COLO829 (cell line): ENCODE measurements around the gene ADK.
"Not testable (repeated sequence)": the region's sequence is repeated elsewhere in the genome, so short reads cannot be mapped to it uniquely, and the experiment has no call there.

Experiments
- DNase-seq: peaks from one replicate; pipeline ENCODE4 v3.0.0; 2012; ENCODE audit warnings: low spot score

Gene ADK

DNA sequence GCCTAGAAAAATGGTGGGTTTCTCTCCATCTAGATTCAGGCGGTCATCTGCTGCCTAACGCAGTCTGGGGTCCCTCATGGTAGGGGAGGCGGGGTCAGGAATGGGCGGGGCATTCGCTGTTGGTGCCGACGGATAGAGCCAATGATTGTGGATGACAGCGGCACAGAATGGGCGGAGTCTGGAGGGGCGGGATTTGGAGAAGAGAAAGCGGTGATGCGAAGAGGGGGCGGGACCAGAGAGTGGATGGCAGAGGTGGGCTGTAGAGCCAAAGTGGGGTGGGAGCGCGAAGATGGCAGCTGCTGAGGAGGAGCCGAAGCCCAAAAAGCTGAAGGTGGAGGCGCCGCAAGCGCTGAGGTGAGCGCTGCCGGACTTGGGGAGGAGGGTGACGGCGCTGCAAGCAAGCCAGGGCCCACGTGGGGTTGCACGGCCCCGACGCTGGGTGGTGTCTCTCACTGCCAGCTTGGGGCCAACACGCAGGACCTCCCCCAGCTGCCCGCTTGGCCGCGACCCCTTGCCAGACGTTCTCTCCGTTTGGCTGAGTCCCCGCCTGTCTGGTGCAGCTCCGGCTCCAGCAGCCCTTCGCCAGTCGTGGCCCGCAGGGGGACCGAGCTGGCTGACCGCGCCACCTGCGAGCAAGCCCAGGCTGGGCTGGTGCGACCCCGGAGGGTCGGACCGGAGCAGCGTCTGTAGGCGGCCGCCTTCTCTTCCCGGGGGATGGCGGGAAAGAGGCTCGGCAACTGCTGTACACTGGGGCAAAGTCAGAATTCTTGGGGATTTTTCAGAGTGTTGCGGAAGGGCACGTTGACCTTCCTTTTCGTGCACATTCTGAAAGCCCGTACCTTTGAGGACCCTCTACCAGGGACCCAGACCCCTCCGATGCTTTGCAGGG is at the start of gene ADK:
TSS of gene ADK (plus strand) at position 232 of the 889 bp plus-strand sequence. CDS start at position 290, 58 bp downstream.
- peak; percentile 98 for DNase-seq

DNA sequence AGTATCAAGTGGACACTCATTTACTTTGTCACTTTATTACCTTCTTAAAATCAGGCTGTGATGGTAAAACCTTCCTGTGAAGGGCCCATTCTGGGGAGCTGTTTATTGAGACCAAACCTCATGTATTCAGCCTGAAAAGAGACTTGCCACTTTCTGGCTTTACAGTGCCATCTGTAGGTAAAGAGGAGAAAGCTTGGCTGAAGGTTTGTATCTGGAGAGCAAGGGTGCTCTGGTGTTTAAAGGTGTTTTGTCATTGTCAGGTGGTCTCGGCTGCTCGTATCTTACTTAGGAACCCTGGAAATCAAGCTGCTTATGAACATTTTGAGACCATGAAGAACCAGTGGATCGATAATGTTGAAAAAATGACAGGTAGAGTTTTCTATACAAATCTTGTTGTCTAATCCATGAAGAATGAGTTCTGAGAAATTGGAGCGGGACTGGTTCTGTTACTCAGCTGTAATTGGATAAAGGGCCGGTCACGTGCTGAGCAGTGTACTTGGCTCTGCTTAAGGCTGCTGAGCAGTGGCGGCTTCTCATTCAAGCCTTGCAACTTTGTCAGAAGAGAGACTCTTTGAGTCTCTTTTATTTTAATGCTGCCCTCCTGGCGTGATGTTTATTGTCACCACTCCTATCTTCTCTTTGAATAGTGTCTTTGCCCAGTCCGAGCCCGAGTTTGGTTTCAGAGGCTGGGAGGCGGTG is 47.3 kb upstream of the ADK start:
- peak; percentile 27 for DNase-seq

- no peak for DNase-seq
Observed at GRCh38 chr10:74104480-74104879, 46.5 kb upstream of the ADK start.

DNA sequence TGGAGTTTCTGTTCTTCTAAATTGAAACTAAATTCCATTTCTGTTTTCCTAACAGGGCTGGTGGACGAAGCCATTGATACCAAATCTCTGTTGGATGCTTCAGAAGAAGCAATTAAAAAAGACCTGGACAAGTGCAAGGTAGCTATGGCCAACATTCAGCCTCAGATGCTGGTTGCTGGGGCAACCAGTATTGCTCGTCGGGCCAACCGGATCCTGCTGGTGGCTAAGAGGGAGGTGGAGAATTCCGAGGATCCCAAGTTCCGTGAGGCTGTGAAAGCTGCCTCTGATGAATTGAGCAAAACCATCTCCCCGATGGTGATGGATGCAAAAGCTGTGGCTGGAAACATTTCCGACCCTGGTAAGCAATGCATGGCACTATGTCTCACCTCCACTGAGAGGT is 46.0 kb upstream of the ADK start:
- DNase-seq: no peak

DNA sequence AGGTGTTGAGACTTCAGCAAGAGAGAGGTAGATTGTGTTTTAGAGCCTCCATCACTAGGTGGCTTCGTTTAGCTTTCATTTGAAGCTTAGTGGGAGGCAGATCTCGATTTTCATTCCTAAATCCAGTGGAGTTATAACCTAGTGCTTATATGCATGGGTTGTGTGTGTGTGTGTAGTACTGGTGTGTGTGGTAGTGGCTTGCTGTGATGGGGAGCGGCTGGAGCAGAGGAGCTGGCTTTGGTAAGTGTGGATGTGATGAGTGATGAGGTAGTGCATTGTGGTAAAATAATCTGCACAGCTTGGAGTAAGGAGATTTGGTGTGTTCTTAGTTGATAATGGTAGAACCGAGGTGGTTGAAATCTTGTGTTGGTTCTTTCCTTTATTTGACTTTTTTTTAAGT is 43.6 kb upstream of the ADK start:
- DNase-seq: no peak

DNA sequence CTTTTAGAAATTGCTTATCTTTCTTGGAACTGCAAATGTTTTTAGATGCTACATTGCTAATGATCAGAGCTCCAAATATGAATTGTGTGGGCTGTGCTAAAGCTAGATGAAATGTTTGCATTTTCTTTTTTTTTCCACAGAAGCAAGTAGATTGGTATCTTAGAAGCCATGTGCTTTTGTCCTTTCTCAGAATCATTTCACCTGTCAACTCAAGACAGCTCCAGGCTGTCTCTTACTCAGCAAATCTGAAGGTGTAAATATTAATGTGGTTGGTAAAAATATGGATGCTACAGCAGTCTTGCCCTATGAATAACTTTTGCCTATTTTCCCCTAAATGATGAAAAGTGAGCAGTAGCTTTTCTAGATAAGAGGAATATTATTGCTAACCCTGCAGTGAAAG is 41.6 kb upstream of the ADK start:
- DNase-seq: no peak

DNA sequence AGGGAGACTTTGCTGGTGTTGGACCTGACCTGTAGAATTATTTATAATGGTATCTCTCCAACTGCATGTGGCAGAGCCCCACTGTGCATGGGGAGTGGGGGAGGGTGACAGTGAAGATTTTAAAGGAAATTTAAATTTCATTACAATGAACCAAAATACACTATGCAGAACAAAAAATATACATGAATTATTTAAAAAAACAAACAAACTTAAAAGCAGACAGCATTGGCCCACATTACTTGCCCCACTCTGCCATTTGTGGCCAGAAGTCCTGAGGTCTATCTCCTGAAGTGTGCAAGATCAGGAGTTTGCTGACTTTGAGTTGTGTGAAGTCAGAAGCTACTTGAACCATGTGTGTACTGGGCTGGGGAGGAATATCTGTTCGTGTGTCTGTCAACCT is 40.9 kb upstream of the ADK start:
- no peak for DNase-seq

DNA sequence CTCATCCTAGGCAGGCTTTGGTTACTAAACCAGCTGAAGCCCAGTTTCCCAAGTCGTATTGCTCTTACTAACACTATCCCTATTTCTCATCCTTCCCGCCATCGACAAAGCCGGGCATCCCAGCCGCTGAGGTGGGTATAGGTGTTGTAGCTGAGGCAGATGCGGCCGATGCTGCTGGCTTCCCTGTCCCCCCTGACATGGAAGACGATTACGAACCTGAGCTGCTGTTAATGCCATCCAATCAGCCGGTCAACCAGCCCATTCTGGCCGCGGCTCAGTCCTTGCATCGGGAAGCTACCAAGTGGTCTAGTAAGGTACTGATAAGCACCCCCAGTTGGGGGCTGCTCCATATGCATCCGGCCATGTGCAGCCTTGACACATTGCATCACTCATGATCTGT is 39.2 kb upstream of the ADK start:
- DNase-seq: no peak

GRCh38 chr10:74113546-74113945 is 37.5 kb upstream of the ADK start:
- no peak for DNase-seq

- no peak for DNase-seq
Observed at GRCh38 chr10:74114041-74114448, 37.0 kb upstream of the ADK start.

DNA sequence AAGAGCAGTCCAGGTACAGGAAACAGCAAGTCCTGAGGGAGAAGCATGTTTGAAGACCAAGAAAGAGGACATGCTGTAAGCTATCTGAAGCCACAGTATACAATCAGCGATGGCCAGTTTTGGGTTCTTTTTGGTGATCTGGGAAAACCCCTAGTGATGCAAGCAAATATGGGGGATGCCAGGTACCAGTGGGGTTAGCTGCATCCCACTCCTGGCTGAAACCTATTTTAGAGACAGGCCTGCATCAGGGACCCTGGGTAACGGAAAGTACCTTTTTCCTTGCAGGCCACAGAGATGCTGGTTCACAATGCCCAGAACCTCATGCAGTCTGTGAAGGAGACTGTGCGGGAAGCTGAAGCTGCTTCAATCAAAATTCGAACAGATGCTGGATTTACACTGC is 33.3 kb upstream of the ADK start:
- no peak for DNase-seq

- DNase-seq: no peak
Observed at GRCh38 chr10:74118804-74119203, 32.2 kb upstream of the ADK start.

DNA sequence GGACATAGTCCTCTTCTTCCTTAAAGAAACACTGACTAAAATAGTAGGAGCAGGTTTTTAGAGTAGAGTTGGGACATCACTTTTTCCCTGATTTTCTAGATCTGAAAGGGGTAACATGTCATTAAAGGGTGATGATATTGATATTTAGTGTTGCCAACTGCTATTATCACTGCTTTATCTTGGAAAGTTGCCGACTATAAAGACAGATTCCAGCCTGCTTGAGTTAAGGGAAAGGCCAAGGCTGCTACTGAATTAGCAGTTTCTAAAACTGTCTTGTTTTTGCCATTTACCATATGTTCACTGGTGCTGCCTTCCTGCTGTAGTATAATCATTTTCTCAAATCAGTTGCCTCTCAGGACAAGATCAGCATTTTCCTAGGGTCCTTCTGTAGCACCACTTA is 30.1 kb upstream of the ADK start:
- DNase-seq: no peak

GRCh38 chr10:74121368-74121767 is 29.7 kb upstream of the ADK start:
- no peak for DNase-seq

DNA sequence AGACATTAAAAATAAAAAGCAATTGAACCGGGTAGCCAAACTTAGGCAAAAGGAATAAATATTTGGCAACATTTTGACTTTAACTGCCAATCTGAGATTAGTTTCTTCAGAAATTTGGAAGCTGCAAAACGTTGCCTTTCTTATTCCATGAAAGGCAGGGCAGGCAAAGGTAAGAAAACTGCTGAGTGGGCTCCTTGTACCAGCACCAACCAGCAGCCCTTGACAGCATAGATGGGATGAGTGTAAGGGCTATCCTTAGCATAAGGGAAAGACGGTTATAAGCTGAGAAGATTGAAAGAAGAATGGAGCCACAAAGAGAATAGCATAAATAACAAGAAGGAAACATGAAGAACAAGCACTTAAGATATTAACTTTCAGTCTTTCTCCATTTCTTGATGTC is 29.0 kb upstream of the ADK start:
- no peak for DNase-seq

DNA sequence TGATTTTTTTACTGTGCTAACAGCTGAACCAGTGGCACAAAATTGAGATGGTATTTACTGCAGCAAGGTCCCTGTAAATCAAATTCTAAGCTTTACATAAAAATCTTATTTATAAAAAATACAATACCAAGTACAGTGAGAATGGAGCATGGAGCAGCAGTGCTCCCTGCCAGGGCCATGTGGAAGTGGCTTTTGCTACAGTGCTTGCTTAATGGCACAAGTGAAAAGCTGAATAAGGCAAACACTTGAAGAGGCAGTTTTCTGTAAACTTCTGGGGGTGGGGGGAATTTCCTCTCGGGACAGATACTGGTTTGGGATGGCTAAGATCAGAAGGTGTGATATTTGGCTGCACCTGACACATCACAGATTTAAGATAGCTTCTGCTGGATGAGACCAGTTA is 27.9 kb upstream of the ADK start:
- no peak for DNase-seq

GRCh38 chr10:74133923-74134820 is 16.8 kb upstream of the ADK start:
- no peak for DNase-seq

GRCh38 chr10:74135452-74135851 is 15.6 kb upstream of the ADK start:
- no peak for DNase-seq

GRCh38 chr10:74137992-74138391 is 13.0 kb upstream of the ADK start:
- DNase-seq: no peak

DNA sequence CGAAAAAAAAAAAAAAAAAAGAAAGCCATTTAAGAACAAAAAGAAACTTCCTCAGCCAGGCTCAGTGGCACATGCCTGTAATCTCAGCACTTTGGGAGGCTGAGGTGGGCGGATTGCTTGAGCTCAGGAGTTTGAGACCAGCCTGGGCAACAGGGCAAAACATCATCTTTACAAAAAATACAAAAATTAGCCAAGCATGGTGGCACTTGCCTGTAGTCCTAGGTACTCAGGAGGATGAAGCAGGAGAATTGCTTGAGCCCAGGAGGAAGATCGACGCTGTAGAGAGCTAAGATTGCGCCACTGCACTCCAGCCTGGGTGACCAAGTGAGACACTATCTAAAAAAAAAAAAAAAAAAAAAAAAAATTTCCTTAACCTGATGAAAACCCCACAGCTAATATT is 12.4 kb upstream of the ADK start:
- DNase-seq: not testable (repeated sequence)

DNA sequence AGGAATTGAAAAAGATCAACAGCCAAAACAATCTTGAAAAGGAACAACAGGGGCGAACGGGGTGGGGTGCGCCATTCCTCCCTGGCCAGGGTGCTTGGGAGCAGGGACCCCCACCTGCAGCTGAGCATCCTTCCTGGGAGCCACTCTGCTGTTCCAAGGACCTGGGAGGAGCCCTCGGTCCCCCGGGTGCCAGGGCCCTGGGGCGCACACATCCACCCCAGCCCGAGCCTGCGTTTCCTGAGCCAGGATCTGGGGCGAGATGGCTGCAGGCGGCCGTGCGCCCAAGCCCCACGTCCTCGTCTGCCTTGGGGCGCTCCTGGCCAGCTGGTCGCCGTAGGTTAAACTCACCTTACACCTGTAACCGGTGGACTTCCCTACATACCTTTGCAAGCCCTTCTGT is 11.0 kb upstream of the ADK start:
- DNase-seq: no peak

DNA sequence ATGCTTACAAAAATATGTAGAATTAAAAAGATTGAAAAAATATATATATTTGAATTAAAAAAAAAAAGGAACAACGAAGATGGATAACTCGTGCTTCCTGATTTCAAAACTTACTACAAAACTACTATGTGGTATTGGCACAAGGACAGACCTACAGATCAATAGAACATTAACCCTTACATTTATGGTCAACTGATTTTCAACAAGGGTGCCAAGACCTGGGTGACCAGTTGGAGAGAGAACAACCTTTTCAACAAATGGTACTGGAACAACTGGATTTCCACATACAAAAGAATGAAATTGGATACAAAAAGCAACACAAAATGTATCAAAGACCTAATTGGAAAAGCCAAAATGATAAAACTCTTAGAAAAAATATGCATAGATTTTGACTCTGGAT is 10.5 kb upstream of the ADK start:
- no peak for DNase-seq

GRCh38 chr10:74145133-74145532 is 5.9 kb upstream of the ADK start:
- DNase-seq: no peak
